ENCODE results near the gene STK32C. TPM values are rescaled to one million over a fixed set of nuclear protein-coding genes. Genes with fewer than 3 reads are reported as not detected.

The STK32C gene
- polyA plus RNA-seq, 1 donor from 2014 or later: 23.2 TPM

DNA sequence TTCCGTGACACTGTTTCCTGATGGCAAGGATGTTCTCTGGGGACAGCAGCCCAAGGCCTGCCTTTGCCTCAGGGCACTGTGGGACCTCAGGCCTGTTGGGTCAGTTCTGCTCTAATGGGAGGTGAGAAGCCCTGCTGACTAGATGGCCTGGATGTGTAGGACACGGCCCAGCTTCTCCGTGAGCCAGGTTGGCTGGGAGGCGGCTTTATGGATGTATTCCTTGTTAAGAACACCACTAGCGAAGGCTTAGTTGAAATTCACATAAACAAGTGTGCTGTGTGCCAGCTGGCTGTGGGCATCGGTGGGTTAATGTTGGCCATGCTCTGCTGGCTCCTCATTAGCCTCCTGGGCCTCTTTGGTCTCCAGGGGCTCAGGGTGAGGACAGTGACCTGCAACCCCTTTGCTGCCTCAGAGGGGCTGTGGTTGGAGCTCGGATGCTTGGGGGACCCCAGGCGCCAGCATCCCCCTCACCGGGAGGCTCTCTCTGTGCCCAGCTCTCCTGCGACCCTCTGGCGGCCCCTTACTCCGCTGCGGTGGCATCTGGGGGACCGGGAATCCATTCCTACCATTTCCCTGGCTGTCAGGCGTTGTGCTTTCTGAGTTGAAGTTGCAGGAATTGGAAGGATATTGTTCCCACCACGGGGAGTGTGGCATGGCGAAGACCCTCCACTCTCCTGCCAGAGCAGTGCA, 143.8 kb downstream of the STK32C start:
- Histone ChIP-seq H3K4me2 (ENCODE audit: low read length) (no peak overlapping the region), H3K9ac (ENCODE audit: low read length) (no peak overlapping the region), H3K4me3 (ENCODE audit: low read length) (no peak overlapping the region), H2AFZ (ENCODE audit: low read depth, low read length) (no peak overlapping the region), H3K9me2 (ENCODE audit: insufficient read depth, low read length) (no peaks in the 10 kb centered on the region), H3K27ac (ENCODE audit: low read length) (no peak overlapping the region), H4K20me1 (ENCODE audit: insufficient read depth) (no peaks in the 10 kb centered on the region), H3K79me2 (replicated peaks; ENCODE audit: insufficient read depth, low read length) (no peaks in the 10 kb centered on the region), H3K36me3 (ENCODE audit: insufficient read depth, low read length) (no peaks in the 10 kb centered on the region), H3K9me3 (ENCODE audit: low read length) (no peaks in the 10 kb centered on the region), H3F3A (ENCODE audit: insufficient read depth, low read length, poor library complexity, severe bottlenecking) (no peaks in the 10 kb centered on the region), H3K27me3 (ENCODE audit: insufficient read depth, low read depth, low read length) (no peaks in the 10 kb centered on the region)
- no peak for TF ChIP-seq POLR2AphosphoS5 (IDR thresholded peaks at IDR 0.05)
- TF ChIP-seq RAD21 (conservative IDR thresholded peaks at IDR 0.05): no peak
- TF ChIP-seq MXI1 (conservative IDR thresholded peaks at IDR 0.05; ENCODE audit: poor library complexity, severe bottlenecking): no peak
- TF ChIP-seq SMC3 (conservative IDR thresholded peaks at IDR 0.05; ENCODE audit: poor library complexity): no peak
- no peak for TF ChIP-seq EP300 (conservative IDR thresholded peaks at IDR 0.05; ENCODE audit: poor library complexity, severe bottlenecking)
- TF ChIP-seq, protein P1, sequence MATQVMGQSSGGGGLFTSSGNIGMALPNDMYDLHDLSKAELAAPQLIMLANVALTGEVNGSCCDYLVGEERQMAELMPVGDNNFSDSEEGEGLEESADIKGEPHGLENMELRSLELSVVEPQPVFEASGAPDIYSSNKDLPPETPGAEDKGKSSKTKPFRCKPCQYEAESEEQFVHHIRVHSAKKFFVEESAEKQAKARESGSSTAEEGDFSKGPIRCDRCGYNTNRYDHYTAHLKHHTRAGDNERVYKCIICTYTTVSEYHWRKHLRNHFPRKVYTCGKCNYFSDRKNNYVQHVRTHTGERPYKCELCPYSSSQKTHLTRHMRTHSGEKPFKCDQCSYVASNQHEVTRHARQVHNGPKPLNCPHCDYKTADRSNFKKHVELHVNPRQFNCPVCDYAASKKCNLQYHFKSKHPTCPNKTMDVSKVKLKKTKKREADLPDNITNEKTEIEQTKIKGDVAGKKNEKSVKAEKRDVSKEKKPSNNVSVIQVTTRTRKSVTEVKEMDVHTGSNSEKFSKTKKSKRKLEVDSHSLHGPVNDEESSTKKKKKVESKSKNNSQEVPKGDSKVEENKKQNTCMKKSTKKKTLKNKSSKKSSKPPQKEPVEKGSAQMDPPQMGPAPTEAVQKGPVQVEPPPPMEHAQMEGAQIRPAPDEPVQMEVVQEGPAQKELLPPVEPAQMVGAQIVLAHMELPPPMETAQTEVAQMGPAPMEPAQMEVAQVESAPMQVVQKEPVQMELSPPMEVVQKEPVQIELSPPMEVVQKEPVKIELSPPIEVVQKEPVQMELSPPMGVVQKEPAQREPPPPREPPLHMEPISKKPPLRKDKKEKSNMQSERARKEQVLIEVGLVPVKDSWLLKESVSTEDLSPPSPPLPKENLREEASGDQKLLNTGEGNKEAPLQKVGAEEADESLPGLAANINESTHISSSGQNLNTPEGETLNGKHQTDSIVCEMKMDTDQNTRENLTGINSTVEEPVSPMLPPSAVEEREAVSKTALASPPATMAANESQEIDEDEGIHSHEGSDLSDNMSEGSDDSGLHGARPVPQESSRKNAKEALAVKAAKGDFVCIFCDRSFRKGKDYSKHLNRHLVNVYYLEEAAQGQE (IDR thresholded peaks at IDR 0.05; ENCODE audit: borderline replicate concordance): no peak
- no peak for TF ChIP-seq EZH2 (IDR thresholded peaks at IDR 0.05; ENCODE audit: borderline replicate concordance, insufficient read depth, low read length, poor library complexity, severe bottlenecking)
- TF ChIP-seq TAF1 (IDR thresholded peaks at IDR 0.05; ENCODE audit: low read depth): no peak
- no peak for TF ChIP-seq CTCF (IDR thresholded peaks at IDR 0.05; ENCODE audit: poor library complexity, severe bottlenecking)

- H3K4me2 ChIP-seq (ENCODE audit: low read length): no peak overlapping the region
- no peak overlapping the region for H3K27ac ChIP-seq (ENCODE audit: low read length)
- H3K9ac ChIP-seq (ENCODE audit: low read length): no peak overlapping the region
- no peaks in the 10 kb centered on the region for H3F3A ChIP-seq (ENCODE audit: insufficient read depth, low read length, poor library complexity, severe bottlenecking)
- H4K20me1 ChIP-seq (ENCODE audit: insufficient read depth): no peaks in the 10 kb centered on the region
- H2AFZ ChIP-seq (ENCODE audit: low read depth, low read length): no peak overlapping the region
- no peaks in the 10 kb centered on the region for H3K36me3 ChIP-seq (ENCODE audit: insufficient read depth, low read length)
- H3K9me2 ChIP-seq (ENCODE audit: insufficient read depth, low read length): no peaks in the 10 kb centered on the region
- H3K9me3 ChIP-seq (ENCODE audit: low read length): no peaks in the 10 kb centered on the region
- no peaks in the 10 kb centered on the region for H3K79me2 ChIP-seq (replicated peaks; ENCODE audit: insufficient read depth, low read length)
- no peaks in the 10 kb centered on the region for H3K27me3 ChIP-seq (ENCODE audit: insufficient read depth, low read depth, low read length)
- TF ChIP-seq MXI1 (conservative IDR thresholded peaks at IDR 0.05; ENCODE audit: poor library complexity, severe bottlenecking) (no peak), EZH2 (IDR thresholded peaks at IDR 0.05; ENCODE audit: borderline replicate concordance, insufficient read depth, low read length, poor library complexity, severe bottlenecking) (no peak), POLR2AphosphoS5 (IDR thresholded peaks at IDR 0.05) (no peak), SMC3 (conservative IDR thresholded peaks at IDR 0.05; ENCODE audit: poor library complexity) (no peak), CTCF (IDR thresholded peaks at IDR 0.05; ENCODE audit: poor library complexity, severe bottlenecking) (no peak), TAF1 (IDR thresholded peaks at IDR 0.05; ENCODE audit: low read depth) (no peak), RAD21 (conservative IDR thresholded peaks at IDR 0.05) (no peak), EP300 (conservative IDR thresholded peaks at IDR 0.05; ENCODE audit: poor library complexity, severe bottlenecking) (no peak)
- TF ChIP-seq, protein P1 (IDR thresholded peaks at IDR 0.05; ENCODE audit: borderline replicate concordance): no peak
- H3K4me3 ChIP-seq (ENCODE audit: low read length): no peak overlapping the region
Measured at GRCh38 chr10:132163278-132163765, 144.4 kb downstream of the STK32C start.

Data from neural cell (in vitro differentiated cells).